Tibial nerve (tissue), 4 donors: ENCODE measurements around the gene MAGI2. TPM values are rescaled to one million over a fixed set of nuclear protein-coding genes. Genes with fewer than 3 reads are reported as not detected.
A peak's percentile ranks its signal among the peaks of the same experiment; 100 is the strongest.

Experiments
- DNase-seq, 2 donors: peaks; one replicate each; pipeline ENCODE4 v3.0.0-alpha.2; 2019; ENCODE audit warnings: low spot score in 2 of 2
- H3K27ac ChIP-seq, 4 donors: fragments of 200-600 bp; sonication (generic) in 3 of 4; one replicate each; pipeline ENCODE4 v1.5.1; 2017 to 2019; ENCODE audit warnings: mild to moderate bottlenecking in 1 of 4
- H3K27me3 ChIP-seq, 2 donors: fragments of 200-600 bp; sonication (generic) in 1 of 2; one replicate each; pipeline versions ENCODE4 v1.5.1 to v1.6.0; 2017 to 2019
- H3K36me3 ChIP-seq, 3 donors: fragments of 200-600 bp; sonication (generic); one replicate each; pipeline ENCODE4 v1.5.1; 2018 to 2019
- H3K4me1 ChIP-seq, 4 donors: fragments of 200-600 bp; sonication (generic) in 3 of 4; one replicate each; pipeline ENCODE4 v1.5.1; 2017 to 2019
- H3K4me3 ChIP-seq, 4 donors: fragments of 200-600 bp; sonication (generic) in 3 of 4; one replicate each; pipeline ENCODE4 v1.5.1; 2017 to 2019; ENCODE audit warnings: mild to moderate bottlenecking in 1 of 4, moderate library complexity in 1 of 4
- H3K9me3 ChIP-seq, 4 donors: fragments of 200-600 bp; sonication (generic) in 3 of 4; one replicate each; pipeline ENCODE4 v1.5.1; 2017 to 2019
- CTCF ChIP-seq, 5 experiments: fragments of 200-600 bp in 3 of 5; fragments of 450-650 bp in 2 of 5; sonication (generic) in 3 of 5; IDR thresholded peaks; one replicate each; pipeline ENCODE4 v1.5.1; 2016 to 2019; ENCODE audit warnings: antibody characterized with exemption in 5 of 5, mild to moderate bottlenecking in 3 of 5, moderate library complexity in 2 of 5
- EP300 ChIP-seq, 2 donors: sonication (generic); formaldehyde crosslinking; IDR thresholded peaks; one replicate each; pipeline ENCODE4 v1.6.1; 2017; ENCODE audit warnings: antibody characterized with exemption in 2 of 2, mild to moderate bottlenecking in 1 of 2
- POLR2A ChIP-seq, 2 donors: fragments of 450-650 bp; IDR thresholded peaks; one replicate each; pipeline ENCODE4 v1.6.1; 2017; ENCODE audit warnings: antibody characterized with exemption in 2 of 2, mild to moderate bottlenecking in 2 of 2, moderate library complexity in 2 of 2
- WGBS, 2 donors: methylation state at CpG; one replicate each; pipeline ENCODE4 v1.1.5; 2018; 5-methylcytosine and 5-hydroxymethylcytosine counted together
- total RNA-seq, 4 donors: library from RNA; depleted of rRNA; stranded (reverse); fragments of >200 nt; gene quantifications; one replicate each; pipeline ENCODE4 v1.1.0, GENCODE V29; 2016

The MAGI2 gene
- total RNA-seq, 4 donors from 2014 or later, result 33.6 to 58.2 (median 55.6) TPM

GRCh38 chr7:78039790-78040776, 1413.4 kb downstream of the MAGI2 start:
- TF ChIP-seq POLR2A (IDR thresholded peaks at IDR 0.05) (no peak), CTCF (IDR thresholded peaks at IDR 0.05) (peak; percentile 43 to 79 (median 60)), EP300 (IDR thresholded peaks at IDR 0.05) (no peak)
- peaks cover 0 to 6% (median 0%) of the 10 kb centered on the region in 4 donors for H3K4me1 ChIP-seq
- H3K27ac ChIP-seq, result no peak overlapping the region
- no peaks in the 10 kb centered on the region for H3K36me3 ChIP-seq
- H3K9me3 ChIP-seq, result no peaks in the 10 kb centered on the region
- no peak for DNase-seq
- no peak overlapping the region for H3K4me3 ChIP-seq
- H3K27me3 ChIP-seq, result no peaks in the 10 kb centered on the region
- 39 to 42% methylated on average over 31 to 40 of the region's 40 CpGs for WGBS, 2 donors

GRCh38 chr7:78038465-78039080, 1414.9 kb downstream of the MAGI2 start:
- TF ChIP-seq CTCF (IDR thresholded peaks at IDR 0.05) (no peak), POLR2A (IDR thresholded peaks at IDR 0.05) (no peak), EP300 (IDR thresholded peaks at IDR 0.05) (no peak)

GRCh38 chr7:78037603-78038002, 1415.9 kb downstream of the MAGI2 start:
- WGBS, 2 donors, result 81 to 89% methylated on average over 4 of the region's 4 CpGs
- Histone ChIP-seq H3K9me3 (no peaks in the 10 kb centered on the region), H3K27ac (no peak overlapping the region), H3K4me1 (peaks cover 0 to 6% (median 0%) of the 10 kb centered on the region in 4 donors), H3K27me3 (no peaks in the 10 kb centered on the region), H3K36me3 (no peaks in the 10 kb centered on the region), H3K4me3 (no peak overlapping the region)
- TF ChIP-seq EP300 (IDR thresholded peaks at IDR 0.05) (no peak), POLR2A (IDR thresholded peaks at IDR 0.05) (no peak), CTCF (IDR thresholded peaks at IDR 0.05) (no peak)
- no peak for DNase-seq

More at GRCh38 chr7:78038465-78039080, 1414.9 kb downstream of the MAGI2 start:
- Histone ChIP-seq H3K4me1 (peaks cover 0 to 6% (median 0%) of the 10 kb centered on the region in 4 donors), H3K4me3 (no peak overlapping the region), H3K9me3 (no peaks in the 10 kb centered on the region), H3K27ac (no peak overlapping the region), H3K27me3 (no peaks in the 10 kb centered on the region), H3K36me3 (no peaks in the 10 kb centered on the region)
- 71 to 75% methylated on average over 7 of the region's 7 CpGs for WGBS, 2 donors
- no peak for DNase-seq

- Histone ChIP-seq H3K4me1 (no peaks in the 10 kb centered on the region), H3K4me3 (no peak overlapping the region), H3K9me3 (no peaks in the 10 kb centered on the region), H3K36me3 (no peaks in the 10 kb centered on the region), H3K27ac (no peak overlapping the region), H3K27me3 (no peaks in the 10 kb centered on the region)
- WGBS, 2 donors, result 70 to 88% methylated on average over 1 of the region's 1 CpG
- no peak for DNase-seq
- TF ChIP-seq CTCF (IDR thresholded peaks at IDR 0.05) (no peak), EP300 (IDR thresholded peaks at IDR 0.05) (no peak), POLR2A (IDR thresholded peaks at IDR 0.05) (no peak)
Observed at GRCh38 chr7:78033410-78033809, 1420.1 kb downstream of the MAGI2 start.

GRCh38 chr7:78026492-78026891, 1427.0 kb downstream of the MAGI2 start:
- Histone ChIP-seq H3K4me3 (no peak overlapping the region), H3K27ac (no peak overlapping the region), H3K4me1 (no peaks in the 10 kb centered on the region), H3K9me3 (no peaks in the 10 kb centered on the region), H3K36me3 (no peaks in the 10 kb centered on the region), H3K27me3 (no peaks in the 10 kb centered on the region)
- DNase-seq, result no peak
- TF ChIP-seq POLR2A (IDR thresholded peaks at IDR 0.05) (no peak), CTCF (IDR thresholded peaks at IDR 0.05) (no peak), EP300 (IDR thresholded peaks at IDR 0.05) (no peak)
- 79 to 81% methylated on average over 5 of the region's 5 CpGs for WGBS, 2 donors
